ENCODE results near the gene CELSR1.

- no peak for TF ChIP-seq EP300 (IDR thresholded peaks at IDR 0.05)
- TF ChIP-seq, protein P1, sequence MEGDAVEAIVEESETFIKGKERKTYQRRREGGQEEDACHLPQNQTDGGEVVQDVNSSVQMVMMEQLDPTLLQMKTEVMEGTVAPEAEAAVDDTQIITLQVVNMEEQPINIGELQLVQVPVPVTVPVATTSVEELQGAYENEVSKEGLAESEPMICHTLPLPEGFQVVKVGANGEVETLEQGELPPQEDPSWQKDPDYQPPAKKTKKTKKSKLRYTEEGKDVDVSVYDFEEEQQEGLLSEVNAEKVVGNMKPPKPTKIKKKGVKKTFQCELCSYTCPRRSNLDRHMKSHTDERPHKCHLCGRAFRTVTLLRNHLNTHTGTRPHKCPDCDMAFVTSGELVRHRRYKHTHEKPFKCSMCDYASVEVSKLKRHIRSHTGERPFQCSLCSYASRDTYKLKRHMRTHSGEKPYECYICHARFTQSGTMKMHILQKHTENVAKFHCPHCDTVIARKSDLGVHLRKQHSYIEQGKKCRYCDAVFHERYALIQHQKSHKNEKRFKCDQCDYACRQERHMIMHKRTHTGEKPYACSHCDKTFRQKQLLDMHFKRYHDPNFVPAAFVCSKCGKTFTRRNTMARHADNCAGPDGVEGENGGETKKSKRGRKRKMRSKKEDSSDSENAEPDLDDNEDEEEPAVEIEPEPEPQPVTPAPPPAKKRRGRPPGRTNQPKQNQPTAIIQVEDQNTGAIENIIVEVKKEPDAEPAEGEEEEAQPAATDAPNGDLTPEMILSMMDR (IDR thresholded peaks at IDR 0.05): no peak
- no peak for TF ChIP-seq POLR2A (IDR thresholded peaks at IDR 0.05)
- TF ChIP-seq POLR2AphosphoS5 (IDR thresholded peaks at IDR 0.05): no peak
Measured at GRCh38 chr22:46491946-46492345, 45.5 kb downstream of the CELSR1 start.

Measured in sigmoid colon (tissue), 4 donors.